Activated CD8-positive, alpha-beta memory T cell treated with anti-CD3 and anti-CD28 coated beads for 48 hours (primary cell): ENCODE results near the gene CFAP97.
"Not testable (repeated sequence)": the region's sequence is repeated elsewhere in the genome, so short reads cannot be mapped to it uniquely, and the experiment has no call there.

Experiments
- DNase-seq, 3 experiments: peaks; one replicate each; pipeline ENCODE4 v3.0.0-alpha.2; 2020; ENCODE audit warnings: low read depth in 2 of 3, low spot score in 2 of 3

The CFAP97 gene

GRCh38 chr4:185201977-185202962 is 1.5 kb downstream of the CFAP97 start:
- DNase-seq, result no peak

DNA sequence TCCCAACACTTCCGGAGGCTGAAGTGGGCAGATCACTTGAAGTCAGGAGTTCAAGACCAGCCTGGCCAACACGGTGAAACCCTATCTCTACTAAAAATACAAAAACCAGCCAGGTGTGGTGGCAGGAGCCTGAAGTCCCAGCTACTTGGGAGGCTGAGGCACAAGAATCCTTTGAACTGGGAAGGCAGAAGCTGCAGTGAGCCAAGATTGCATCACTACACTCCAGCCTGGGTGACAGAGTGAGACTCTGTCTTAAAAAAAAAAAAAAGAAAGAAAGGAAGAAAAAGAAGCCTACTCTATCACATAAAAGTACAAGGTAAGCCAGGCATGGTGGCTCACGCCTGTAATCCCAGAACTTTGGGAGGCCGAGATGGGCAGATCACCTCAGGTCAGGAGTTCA is 5.6 kb downstream of the CFAP97 start:
- not testable (repeated sequence) for DNase-seq

GRCh38 chr4:185196437-185196836 is 7.4 kb downstream of the CFAP97 start:
- no peak for DNase-seq

DNA sequence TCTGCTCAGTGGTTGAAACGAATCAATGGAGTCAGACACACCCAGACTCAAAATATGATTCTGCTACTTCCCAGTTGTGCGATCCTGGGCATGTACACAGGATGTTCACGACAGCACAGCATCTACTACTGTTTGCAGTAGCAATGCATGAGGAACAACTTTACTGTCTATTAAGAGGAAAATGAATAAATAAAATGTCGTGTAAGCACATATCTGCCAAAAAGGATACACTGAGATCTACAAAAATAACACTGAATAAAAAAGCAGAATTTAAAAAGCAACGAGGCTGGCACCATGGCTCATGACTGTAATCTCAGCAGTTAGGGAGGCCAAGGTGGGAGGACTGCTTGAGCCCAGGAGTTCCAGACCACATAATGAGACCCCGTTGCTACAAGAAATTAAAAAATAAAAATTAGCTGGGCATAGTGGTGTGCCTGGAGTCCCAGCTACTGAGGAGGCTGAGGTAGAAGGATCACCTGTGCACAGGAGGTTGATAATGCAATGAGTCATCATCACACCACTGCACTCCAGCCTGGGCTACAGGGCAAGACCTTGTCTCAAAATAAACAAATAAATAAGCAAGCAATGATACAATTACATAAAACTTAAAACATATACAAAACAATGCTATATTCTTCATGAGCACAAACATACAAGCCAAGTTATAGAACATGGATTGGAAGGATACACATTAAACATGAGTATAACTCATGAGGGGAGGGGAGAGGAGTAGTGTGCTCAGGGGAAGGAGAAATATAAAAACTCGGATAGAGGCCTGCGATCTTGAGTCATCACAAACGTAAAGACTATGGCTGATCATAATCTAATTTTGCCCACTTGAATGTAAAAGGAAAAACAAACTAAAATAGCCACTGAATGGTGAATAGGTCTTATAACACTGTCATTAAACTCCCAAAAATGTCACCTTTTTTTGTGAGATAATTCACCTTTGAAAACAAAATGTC is 8.6 kb downstream of the CFAP97 start:
- DNase-seq, result no peak

DNA sequence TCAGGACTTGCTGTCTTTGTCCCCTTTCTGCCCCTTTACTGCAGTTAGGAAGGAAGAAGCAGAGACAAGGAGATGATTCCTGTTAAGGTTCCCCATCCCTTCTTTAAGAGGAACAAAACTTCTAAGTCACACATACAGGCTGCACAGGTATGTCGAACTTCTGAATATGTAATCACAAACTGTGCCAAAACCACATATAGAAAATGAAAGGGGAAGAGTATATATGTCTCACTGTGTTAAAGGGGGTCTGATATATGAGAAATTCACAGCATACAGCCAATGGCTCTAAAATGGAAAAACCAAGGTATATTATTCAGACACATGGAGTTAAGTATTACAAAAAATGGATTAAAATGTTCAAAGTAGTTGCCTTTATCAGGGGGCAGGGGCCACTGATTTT is 11.7 kb downstream of the CFAP97 start:
- DNase-seq, result no peak

GRCh38 chr4:185190306-185190856 is 13.4 kb downstream of the CFAP97 start:
- DNase-seq, result no peak

- DNase-seq, result no peak
These were observed 14.0 kb downstream of the CFAP97 start for GRCh38 chr4:185189606-185190305.

GRCh38 chr4:185186769-185187168 is 17.0 kb downstream of the CFAP97 start:
- DNase-seq, result no peak

- DNase-seq, result no peak
These were observed 20.0 kb downstream of the CFAP97 start for GRCh38 chr4:185183622-185184281.

DNA sequence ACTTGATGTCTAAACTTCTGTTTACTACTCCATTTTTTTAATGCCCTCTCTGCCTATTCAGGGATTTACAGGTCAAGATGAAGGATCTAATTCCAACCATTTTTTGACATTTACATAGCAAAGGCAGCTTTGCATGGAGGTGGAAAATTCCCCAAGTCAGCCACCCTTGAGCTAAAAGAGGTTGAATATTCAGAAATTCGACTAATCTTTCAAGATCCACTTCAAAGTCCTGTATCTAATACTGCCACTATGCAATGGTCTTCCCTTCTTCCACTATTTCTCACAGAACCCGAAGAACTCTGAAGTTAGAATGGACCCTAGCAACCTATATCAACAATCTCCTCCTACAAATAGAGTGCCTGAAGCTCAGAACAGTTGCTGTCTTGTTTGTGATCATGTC is 21.6 kb downstream of the CFAP97 start:
- no peak for DNase-seq

- no peak for DNase-seq
These were observed 24.3 kb downstream of the CFAP97 start for GRCh38 chr4:185179488-185179887.

- no peak for DNase-seq
These were observed 32.3 kb downstream of the CFAP97 start for GRCh38 chr4:185171373-185172071.

DNA sequence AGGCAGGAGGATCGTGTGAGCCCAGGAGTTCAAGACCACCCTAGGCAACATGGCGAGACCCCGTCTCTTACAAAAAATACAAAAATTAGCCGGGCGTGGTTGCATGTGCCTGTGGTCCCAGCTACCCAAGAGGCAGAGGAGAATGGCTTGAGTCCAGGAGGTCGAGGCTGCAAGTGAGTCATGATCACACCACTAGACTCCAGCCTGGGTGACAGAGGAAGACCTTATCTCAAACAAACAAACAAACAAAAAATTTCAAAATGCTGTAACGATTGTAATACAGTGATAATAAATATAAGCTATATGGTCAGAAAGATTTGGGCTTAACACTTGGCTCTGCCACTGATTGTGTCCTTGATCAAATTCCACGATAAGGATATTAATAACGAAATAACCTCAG is 36.6 kb downstream of the CFAP97 start:
- no peak for DNase-seq

DNA sequence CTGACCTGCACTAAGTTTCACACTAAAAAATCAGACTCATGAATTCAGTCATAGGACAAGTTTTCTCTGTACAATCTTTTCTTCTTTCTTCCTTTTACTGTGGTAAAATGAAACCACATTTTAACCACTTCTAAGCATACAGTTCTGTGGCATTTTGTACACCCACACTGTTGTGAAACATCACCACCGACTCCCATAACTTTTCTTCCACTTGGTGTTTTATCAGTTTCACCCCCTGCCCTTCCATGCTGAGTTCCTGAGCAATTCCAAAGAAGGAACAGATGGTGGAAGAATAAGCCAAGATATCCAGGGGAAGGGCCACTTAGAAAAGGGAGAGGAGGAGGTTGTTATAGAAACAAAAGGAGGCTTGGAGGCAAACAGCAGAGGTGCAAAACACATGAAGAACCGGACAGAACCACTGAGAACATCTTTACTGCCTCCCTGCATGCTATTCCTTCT is 38.2 kb downstream of the CFAP97 start:
- DNase-seq, result no peak

DNA sequence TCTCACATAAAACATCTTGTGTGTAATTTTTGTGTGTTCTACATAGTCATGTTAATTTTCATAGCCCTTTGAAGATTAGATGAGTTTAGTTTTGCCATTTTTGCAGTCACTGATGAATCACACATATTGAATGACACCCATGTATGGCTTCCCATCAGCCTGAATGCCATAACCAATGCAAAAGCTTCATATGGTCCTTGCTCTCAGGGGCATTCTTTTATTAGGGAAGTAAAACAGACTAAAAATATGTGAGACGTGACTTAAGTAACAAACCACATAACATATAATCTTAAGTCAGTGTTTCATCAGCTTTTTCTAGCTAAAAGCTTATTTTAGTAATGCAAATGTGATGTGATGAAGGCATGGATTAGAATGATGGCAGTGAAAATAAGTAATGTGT is 52.5 kb downstream of the CFAP97 start:
- no peak for DNase-seq

DNA sequence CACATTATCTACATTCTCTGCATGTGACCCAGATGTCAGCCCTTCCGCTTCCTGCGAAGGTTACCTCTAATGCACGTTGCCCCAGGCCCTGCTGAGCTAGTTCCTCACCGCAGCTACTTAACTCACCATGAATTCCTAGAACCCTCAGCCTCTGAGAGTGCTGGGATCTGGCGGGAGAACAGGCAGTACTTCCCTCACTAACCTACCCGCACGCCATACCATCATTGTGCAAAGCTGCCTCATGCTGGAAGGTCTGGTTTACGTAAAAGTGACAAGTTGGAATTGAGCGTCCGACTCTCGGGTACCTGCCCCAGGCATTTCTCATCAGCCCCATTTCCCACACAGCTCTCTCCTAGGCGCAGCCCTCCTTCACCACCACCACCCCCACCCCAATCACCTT is 54.4 kb downstream of the CFAP97 start:
- DNase-seq, result no peak

DNA sequence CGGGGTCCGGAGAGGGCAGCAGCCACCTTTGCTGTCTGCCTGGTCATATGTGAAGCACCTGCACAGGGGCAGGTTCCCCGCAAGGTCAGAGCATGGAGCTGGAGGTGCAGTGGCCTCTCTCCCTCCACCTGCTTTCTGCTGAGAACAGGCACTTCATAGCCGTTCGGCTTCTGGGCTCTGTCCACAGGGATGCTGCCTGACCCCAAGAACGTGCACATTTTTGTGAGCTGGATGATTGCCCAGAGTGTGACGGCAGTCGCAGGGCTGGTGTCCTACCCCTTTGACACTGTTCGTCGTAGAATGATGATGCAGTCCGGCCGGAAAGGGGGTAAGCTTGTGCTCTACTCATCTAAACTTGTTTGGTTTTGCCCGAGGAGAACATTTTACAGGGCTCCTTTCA is 58.2 kb downstream of the CFAP97 start:
- no peak for DNase-seq

DNA sequence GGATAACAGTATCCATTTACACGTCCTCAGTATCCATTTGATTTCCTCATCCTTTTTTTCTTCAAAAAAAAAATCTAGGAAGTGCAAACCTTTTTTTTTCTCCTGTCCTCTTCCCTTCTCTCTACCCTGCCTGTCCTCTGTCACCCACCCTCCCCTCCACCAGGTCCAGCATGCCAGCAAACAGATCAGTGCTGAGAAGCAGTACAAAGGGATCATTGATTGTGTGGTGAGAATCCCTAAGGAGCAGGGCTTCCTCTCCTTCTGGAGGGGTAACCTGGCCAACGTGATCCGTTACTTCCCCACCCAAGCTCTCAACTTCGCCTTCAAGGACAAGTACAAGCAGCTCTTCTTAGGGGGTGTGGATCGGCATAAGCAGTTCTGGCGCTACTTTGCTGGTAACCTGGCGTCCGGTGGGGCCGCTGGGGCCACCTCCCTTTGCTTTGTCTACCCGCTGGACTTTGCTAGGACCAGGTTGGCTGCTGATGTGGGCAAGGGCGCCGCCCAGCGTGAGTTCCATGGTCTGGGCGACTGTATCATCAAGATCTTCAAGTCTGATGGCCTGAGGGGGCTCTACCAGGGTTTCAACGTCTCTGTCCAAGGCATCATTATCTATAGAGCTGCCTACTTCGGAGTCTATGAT is 59.1 kb downstream of the CFAP97 start:
- DNase-seq, result no peak

- no peak for DNase-seq
These were observed 60.2 kb downstream of the CFAP97 start for GRCh38 chr4:185143601-185143969.
